ENCODE measurements around the gene TMCC3.
A peak's percentile ranks its signal among the peaks of the same experiment; 100 is the strongest.

The TMCC3 gene

DNA sequence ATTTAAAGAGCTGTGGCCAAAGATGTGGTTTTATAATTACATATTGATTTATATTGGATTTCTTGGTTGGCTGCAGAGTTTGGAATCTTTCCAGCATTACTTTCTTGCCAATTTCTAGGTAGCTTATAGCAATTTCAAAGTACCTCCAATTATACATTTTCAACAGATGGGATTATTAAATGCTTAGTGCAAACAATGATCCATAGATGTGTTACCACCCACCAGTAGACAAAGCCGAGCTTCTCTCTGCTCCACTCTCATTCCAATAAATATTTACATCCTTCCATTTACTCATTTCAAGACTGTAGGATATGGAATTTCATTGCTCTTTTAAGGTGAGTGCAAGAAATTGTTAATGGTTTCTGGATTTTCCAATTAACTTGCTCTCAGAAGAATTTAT is 21.6 kb upstream of the TMCC3 start:
- no peak for DNase-seq (ENCODE audit: low spot score)

DNA sequence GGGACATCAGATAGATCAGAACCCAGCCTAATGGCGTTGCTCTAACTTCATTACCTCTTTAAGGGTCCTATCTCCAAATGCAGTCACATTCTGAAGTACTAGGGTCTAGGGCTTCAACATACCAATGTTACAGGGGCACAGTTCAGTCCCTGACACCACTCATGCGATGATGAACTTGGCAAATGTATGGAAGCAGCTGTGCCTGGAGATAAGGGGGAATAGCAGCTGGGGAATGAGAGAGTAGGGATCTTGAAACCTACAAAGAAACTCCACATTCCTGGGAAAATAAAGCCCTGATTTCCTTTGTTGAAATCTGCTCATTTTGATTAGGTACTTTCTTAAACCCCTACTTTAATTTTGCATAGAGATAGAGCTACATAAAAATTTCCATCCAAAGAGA is 20.5 kb upstream of the TMCC3 start:
- DNase-seq (ENCODE audit: low spot score) = no peak

DNA sequence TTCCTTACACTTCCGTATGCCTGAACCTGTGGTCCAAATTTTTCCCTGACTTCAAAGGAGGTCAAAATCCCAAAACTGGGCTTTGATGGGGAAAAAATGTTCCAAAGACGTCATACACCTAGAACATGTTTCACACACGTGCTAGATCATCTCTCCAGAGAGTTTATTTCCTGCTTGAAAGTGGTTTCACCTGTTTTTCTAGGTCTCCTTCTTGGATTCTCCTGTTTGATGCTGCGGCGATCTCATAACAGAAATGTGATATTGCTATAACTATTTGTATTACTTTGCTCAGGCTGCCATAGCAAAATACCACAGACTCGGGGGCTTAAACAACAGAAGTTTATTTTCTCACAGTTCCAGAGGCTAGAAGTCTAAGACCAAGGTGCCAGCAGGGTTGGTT is 19.7 kb upstream of the TMCC3 start:
- no peak for DNase-seq (ENCODE audit: low spot score)

DNA sequence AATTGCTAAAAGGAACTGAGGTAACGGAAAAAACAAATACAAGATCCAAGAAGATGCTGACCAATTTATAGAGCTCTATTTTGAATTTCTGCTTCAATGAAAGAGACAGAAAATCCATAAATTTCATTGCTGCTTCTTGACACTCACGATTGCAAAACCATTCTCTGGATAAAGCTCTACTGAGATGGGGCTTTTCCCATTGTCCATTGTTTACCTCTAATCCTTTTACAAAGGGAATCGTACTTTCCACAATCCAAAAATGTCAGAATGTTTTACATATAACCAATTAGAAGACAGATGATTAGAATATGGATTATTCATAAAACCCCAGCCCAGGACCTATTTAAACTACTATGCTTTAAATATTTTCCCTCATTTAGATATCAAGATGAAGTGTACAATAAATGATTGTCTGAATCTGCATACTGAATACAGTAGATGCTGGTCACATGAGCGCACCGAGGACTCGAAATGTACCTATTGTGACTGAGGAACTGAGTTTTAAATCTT is 16.7 kb upstream of the TMCC3 start:
- no peak for DNase-seq (ENCODE audit: low spot score)

DNA sequence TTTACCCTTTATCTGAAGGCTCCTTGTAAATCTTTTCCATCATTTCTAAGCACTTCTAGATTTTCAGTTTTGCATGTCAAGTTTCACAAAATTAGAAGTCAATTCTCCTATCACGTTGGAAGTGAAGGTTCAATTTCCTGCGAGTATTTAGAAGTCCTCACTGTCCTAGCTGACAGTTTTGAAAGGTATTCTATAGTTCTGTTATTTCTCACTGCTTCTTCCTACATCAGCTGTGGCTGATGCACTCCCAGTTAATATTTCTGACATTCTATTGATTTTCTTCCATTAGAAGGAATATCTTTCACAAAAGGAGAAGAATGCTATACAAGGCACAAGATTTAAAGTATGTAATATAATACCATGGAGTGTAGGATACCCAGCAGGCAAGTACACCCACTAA is 15.8 kb upstream of the TMCC3 start:
- DNase-seq (ENCODE audit: low spot score) = no peak

DNA sequence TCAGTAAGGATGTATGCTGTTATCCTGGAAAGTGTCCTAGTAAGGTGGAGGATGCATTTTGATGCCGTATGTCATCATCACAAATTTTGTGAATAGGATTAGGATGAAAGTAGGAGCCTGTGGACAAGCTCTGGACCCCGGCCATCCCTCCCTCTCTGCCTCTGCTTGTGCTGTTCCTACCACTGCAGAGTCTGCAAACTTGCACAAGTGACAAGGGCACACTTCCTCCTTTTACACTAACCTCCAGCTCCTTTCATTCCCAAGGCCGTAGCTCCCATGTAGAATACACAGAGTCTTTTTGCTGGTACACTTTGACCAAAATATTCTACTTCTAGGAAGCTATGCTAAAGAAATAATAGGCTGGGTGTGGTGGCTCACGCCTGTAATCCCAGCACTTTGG is 13.3 kb upstream of the TMCC3 start:
- DNase-seq (ENCODE audit: low spot score) = no peak

DNA sequence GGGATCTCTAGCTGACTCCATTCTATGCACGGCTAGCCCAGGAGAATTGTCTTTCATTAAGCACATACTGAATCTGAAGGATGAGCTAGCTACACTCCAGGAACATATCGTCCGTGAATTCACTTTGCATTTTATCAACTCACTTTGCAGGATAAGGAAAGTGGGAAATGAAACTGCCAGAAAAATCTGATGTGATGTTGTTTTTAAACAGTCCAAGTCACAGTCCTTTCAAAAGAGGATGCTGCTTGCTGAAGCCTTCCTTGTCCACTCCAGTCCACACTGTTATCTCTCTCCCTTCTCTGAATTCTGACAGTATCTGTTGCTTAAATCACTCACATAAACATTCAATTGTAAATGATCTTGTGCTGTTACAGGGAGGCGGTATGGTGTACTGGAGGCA is 12.7 kb upstream of the TMCC3 start:
- DNase-seq (ENCODE audit: low spot score) = no peak

DNA sequence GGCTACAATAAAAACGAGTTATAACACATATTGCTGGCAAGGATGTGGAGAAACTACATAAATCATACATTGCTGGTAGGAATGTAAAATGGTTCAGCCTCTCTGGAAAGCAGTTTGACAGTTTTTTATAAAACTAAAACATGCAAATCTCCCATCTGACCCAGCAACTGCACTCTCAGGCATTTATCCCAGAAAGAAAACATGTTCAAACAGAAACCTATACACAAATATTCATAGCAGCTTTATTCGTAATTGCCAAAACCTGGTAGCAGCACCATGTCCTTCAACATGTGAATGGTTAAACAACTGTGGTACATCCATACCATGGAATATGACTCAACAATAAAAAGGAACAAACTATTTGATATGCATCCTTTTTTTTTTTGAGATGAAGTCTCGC is 10.1 kb upstream of the TMCC3 start:
- no peak for DNase-seq (ENCODE audit: low spot score)

DNA sequence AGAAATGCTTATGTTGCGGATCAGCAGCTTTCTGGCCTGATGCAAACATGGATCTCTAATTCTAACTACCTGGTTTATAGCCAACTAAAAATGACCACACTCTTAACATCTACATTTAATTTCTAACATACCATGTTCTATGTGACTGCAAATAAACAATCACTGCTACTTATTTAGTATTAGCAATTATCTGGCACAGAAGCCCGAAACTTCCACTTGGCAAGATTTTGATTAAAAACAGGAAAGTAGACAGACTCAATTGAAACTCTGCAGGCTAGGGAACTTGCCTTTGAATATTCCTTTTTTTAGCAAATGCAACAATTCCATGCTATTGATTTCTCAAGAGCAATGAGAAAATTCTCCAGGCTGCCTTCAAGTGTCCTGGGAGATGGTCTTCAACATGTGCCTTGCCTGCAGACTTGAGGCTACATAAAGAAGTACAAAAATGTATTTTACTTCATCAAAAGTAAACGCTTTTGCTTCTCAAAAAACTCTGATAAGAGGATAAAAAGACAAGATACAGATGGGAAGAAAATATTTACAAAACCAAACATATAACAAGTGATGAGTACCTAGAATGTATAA is 9.1 kb upstream of the TMCC3 start:
- DNase-seq (ENCODE audit: low spot score) = no peak

DNA sequence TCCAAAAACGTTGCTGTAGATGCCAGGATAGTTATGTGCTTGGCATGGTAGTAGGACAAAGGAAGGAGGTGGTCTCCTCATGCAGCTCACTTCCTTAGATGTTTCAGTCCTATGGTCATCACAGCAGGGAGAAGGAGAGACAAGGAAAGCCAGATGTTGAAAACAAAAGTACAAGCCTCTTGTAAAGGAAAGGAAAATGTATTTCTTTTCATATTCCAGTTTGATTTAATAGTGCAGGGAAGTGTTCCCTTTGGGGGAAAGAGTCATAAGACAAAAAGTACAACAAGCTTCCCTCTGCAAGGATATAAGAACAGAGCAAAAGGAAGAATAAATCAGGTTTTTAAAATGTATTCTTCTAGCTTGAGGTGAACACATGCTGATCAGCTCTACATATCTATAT is 8.6 kb upstream of the TMCC3 start:
- DNase-seq (ENCODE audit: low spot score) = no peak

DNA sequence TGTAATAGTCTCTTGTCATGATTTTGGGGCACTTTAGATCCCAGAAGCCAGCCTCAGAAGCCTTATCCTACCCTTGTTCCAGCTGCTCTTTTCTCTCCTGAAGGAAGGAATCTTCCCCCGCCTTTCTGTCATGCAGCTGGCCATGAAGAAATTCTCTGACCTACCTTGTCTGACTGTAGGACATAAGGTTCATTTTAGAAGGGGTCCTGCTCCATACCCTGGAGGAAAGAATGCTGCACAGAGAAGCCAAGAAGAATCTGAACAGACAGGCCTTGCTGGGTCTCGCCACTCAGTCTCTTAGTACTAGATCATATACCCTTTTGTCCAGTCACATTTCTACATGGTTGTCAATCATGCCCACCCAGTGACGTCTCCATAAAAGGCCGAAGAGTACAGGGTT is 6.2 kb upstream of the TMCC3 start:
- DNase-seq (ENCODE audit: low spot score) = no peak

DNA sequence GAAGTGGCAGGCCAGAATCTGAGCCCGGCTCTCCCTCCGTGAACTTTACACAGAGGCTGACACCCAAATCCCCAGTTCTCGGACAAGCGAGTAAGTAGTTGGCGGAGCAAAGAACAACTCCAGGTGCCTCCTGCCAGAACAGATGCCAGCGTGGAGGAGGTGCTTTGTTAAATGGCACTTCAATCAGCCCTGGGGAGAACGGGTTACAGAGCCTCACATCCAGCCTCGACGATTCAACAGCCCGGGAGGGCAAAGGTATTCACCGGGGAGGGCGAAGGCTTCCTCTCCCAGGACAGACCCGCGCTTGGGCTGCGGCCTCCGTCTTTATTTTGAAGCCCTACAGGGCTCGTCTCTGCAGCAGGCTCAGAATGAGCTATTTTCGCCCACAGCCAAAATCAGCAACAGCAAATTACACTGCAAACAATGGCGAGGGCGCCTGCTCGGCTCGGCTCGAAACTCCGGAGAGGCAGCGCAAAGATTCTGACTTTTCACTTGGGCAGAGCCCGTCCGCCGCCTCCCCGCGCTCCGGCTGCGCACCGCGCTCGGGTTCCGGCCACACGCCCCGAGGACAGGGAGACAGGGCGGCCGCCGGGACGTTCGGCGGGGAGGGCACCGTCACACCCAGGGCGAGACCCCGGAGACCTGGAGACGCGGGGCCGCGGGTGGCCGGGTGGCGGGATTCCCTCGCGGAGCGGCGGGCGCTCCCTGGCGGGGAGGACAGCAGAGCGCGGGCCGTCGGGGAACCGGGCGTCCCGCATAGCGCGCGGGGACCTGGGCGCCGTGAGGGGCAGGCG is 811 bp downstream of the TMCC3 start:
- peak; percentile 32 for DNase-seq (ENCODE audit: low spot score)

DNA sequence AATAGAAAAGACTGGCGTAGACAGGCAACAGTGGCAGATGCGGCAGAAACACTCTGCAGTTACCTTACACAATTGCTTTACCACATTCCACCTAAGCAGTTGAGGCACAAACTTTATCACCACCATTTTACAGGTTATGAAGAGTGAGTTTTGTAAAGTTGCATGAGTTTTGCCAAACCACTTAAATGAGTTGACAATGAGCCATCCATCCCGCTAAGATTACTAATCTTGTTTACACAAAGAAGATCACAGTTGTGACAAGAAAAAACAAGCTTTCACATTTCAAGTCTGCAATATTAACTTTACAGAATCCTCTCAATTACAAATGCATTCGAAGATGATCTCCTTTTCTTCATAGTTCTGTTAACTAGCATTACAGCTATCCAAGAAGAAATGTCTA is 1.8 kb downstream of the TMCC3 start:
- no peak for DNase-seq (ENCODE audit: low spot score)

DNA sequence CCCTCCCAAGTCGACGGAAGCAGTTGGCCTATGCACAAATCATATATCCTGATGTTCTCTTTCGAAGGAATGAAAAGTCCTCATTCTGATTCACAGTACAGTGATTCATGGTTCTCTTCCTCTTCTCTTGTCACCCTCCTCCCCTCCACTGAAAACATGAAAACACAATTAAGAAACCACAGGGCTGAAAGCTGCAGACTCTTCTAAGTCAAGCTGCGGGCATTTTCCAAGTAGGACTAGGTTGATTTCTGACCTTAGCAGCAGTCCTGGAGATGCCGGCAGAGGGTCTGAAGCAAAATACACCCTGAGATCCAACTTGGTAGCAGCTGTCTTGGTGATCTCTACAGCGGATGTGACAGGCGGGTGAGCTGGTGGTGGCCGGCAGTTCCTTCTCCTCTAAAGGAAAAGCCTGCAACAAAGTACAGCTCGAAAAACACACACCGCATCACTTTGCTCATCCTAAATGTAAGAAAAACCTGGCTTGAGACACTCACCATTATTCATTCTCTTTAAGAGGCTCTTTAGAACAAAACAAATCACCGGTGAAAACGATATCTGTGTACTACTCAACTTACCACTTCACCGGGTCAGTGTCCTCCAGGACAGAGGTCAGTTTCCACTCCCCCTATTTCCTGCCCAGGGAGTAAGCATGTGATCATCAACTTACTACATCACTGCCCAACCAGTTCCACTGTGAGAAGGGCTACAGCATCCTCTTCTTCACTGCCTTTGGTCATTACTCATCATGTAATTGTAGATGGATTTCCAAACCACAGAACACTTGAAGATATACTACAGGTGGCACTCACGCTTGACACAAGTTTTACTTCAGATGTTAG is 6.0 kb downstream of the TMCC3 start:
- DNase-seq (ENCODE audit: low spot score) = no peak

DNA sequence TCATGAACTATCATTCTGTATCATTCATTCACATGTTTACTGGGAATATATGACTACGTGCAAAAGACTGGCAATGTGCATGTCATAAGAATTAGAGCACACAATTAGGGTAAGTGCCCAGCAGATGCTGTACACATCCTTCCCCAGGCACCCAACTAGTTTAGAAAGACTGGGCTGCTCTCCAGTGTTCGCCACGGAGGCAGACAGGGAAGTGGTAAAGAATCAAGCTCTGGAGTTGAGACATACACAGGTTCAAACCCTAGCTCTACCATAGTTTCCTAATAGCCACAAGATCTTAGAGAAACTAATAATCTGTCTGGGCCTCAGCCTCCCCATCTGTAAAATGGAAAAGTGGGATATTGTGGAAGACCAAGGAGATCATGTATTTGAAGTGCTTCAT is 6.8 kb downstream of the TMCC3 start:
- DNase-seq (ENCODE audit: low spot score) = no peak

DNA sequence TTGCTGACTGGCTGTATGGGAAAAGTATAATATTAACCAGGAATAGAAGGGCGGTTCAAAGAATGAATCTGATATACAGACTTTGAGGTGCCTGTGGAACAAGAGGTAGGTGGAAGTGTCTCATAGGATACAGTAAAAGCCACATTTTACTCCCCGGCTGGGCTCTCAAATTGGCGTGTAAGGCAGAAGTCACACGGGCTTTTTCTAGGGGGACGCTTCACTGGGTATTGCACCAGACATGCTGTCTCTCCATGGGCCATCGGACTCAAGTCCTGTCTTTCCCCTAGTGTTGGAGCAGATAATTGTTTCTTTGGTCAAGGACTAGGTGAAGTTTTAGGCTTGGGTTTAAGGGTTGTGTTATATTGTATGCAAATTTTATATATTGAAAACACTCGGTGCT is 9.1 kb downstream of the TMCC3 start:
- DNase-seq (ENCODE audit: low spot score) = no peak

DNA sequence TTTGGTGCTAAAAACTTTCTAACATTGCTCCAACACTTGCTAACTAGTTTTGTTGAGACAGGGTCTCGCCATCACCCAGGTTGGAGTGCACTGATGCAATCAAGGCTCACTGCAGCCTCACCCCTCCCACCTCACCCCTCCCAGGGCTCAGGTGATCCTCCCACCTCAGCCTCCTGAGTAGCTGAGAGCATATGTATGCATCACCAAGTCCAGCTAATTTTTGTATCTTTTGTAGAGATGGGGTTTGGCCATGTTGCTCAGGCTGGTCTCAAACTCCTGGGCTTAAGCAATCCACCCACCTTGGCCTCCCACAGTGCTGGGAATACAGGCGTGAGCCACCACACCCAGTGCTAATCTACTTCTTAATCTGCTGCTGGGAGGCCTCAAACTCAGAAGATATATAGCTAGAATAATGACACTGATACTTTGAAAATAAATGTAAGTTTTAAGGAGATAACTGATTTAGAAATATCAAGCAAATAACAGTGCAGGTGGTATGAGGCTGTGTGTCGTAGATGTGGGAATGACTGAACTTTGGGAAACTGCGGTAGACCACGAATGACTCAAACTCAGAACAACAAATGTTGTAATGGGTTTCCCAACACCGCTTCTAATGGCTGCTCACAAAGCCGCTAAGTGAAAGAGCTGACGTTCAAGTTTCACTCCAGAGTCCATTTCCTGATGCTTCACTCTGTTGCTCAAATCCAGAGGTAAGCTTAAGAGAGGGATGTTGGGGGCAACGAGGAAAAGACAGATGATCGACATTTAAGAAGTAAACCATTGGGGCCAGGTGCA is 10.0 kb downstream of the TMCC3 start:
- no peak for DNase-seq (ENCODE audit: low spot score)

DNA sequence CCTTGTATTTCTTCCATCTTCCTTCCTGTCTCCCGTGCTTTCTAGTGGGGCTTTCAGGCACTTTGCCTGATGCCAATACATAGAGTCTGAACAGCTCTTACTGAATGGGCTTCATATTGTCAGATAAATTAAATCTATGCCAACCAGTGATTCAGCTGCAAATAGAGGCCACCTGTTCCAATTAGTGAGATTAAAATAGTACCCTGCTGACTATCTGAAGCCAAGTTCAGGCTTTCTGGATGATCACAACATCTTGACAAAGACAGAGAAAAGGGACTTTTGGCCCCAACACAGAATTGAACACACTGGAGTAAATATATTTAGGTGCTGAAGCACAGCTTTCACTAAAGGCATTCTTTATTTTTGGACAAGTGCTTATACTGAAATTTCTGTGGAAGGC is 11.8 kb downstream of the TMCC3 start:
- DNase-seq (ENCODE audit: low spot score) = no peak

DNA sequence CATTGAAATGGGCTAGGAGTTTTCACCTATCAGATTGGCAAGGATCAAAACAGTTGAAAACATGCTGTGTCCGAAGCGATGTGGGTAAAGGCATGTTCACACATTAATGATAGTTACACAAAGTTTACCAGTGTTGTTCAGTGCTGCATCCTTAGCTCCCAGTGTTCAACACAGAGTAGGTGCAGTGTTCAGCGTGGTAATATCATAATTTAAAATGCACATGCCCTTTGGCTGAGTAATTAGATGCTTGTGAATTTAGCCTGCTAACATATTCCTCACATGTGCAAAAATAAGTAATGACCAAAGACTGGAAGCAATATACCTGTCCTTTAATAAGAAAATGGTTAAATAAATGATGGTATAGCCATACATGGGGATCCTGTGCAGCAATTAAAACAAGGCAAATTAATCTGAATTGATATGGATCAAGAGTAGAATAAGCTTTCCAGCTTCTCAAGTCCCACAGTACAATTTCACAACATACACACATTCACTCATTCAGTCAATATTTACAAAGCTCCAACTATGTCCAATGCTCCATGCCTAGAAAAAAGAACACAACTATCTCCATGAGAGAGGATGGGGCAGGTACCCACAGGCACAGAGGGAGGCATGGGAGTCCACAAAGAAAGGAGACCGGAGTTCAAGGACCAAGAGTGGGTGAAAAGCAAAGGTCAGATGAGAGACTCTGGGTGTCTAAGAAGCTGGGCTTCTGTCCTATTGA is 12.8 kb downstream of the TMCC3 start:
- no peak for DNase-seq (ENCODE audit: low spot score)

DNA sequence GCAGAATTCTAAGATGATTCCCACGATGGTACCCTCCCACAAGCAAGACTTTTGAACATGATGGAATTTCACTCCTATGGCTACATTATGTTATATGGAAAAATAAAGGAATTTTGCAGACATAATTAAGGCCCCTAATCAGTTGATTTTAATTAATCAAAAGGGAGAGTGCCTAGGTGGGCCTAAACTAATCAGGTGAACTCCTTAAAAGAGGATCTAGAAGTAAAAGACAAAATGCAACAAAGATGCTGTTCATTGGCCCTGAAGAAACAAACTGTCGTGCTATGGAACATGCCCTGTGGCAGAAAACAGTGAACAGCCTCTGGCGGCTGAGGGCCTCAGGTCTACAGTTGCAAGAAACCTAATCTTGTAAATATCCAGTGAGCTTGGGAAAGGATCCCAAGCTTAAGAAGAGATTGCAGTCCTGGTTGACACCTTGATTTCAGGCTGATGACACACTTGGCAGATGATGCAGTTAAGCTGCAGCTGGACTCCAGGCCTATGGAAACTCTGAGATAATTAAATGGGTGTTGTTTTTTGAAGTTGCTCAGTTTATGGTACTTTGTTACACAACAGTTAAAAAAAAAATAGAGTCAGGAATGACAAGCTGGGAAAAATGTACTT is 13.8 kb downstream of the TMCC3 start:
- no peak for DNase-seq (ENCODE audit: low spot score)

DNA sequence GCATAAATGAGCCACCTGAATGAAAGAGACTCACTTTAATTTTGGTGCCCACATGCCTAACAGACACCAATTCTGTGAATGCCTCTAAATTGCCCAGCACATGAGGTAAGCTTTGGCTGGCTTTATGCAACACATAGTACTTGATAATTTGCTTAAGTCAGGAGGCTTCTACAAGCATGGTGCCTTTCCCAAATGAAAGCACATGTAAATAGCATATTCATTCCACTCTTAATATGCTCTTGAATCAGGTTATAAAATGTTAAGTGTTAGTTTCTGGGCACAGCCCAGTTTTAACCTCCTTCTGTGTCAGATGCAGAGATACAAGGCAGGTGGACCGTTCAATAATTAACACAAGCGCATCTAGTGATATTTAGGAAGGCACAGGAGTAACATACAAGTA is 15.6 kb downstream of the TMCC3 start:
- DNase-seq (ENCODE audit: low spot score) = no peak
